C4-2B (cell line): ENCODE results near the gene MDC1.

Source experiments
- H3K27ac ChIP-seq: fragments of 450-650 bp; 2 replicates; pipeline ENCODE4 v1.5.1; 2017
- ZFX ChIP-seq: fragments of 450-650 bp; IDR thresholded peaks from 2 replicates; pipeline ENCODE4 v1.6.1; 2017
- TF ChIP-seq, protein P1 (sequence below): fragments of 450-650 bp; conservative IDR thresholded peaks from 2 replicates; pipeline ENCODE4 v1.5.1; 2017; ENCODE audit warnings: mild to moderate bottlenecking

Gene MDC1

DNA sequence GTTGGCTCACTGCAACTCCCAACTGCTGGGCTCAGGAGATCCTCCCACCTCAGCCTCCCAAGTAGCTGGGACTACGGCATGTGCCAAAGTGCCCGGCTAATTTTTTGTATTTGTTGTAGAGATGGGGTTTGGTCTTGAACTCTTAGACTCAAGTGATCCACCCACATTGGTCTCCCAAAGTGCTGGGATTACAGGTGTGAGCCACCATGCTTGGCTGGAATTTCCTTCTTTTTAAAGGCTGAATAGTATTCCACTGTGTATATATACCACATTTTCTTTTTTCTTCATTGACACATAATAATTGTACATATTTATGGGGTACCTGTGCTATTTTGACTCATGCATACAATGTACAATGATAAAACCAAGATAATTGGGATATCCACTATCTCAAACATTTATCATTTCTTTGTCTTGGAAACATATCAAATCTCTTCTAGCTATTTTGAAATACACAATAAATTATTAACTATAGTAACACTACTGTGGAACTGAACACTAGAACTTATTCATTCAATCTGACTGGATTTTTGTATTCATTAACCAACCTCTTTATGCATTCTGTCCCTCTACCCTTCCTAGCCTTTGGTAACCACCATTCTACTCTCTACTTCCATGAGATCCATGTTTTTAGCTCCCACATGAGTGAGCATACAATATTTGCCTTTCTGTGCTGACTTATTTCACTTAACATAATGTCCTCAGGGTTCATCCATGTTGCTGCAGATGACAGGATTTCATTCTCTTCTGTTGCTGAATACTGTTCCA is 7.8 kb downstream of the MDC1 start:
- no peak for TF ChIP-seq ZFX
- TF ChIP-seq, protein P1, sequence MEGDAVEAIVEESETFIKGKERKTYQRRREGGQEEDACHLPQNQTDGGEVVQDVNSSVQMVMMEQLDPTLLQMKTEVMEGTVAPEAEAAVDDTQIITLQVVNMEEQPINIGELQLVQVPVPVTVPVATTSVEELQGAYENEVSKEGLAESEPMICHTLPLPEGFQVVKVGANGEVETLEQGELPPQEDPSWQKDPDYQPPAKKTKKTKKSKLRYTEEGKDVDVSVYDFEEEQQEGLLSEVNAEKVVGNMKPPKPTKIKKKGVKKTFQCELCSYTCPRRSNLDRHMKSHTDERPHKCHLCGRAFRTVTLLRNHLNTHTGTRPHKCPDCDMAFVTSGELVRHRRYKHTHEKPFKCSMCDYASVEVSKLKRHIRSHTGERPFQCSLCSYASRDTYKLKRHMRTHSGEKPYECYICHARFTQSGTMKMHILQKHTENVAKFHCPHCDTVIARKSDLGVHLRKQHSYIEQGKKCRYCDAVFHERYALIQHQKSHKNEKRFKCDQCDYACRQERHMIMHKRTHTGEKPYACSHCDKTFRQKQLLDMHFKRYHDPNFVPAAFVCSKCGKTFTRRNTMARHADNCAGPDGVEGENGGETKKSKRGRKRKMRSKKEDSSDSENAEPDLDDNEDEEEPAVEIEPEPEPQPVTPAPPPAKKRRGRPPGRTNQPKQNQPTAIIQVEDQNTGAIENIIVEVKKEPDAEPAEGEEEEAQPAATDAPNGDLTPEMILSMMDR: no peak
- H3K27ac ChIP-seq: no peak overlapping the region

DNA sequence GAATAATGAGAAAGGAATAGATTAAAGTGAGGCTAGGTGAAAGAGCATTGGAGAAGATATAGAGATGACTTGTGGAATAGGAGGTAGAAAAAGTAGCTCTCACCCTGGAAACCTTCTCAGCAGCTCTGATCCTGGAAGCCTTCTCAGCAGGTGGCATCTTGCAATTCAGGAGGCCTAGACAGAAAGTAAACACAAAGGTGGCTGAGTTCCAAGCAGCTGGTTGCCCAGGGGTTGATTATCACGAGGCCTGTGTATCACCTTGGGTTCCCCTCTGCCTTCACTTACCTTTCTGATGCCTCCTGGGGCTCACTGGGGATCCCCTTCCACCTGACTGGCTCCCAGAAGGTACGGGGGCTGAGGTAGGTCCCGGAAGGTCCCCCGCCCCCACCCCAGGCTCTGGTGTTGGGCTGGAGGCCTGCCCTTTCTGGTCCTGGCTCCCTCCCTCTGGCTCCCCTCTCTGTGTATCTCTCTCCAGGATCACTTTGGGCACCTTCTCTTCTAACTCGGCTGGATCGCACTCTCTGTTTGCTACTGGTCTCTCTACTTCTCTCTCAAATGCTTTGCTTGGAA is 9.7 kb downstream of the MDC1 start:
- no peak for TF ChIP-seq ZFX
- TF ChIP-seq, protein P1: no peak
- H3K27ac ChIP-seq: no peak overlapping the region

DNA sequence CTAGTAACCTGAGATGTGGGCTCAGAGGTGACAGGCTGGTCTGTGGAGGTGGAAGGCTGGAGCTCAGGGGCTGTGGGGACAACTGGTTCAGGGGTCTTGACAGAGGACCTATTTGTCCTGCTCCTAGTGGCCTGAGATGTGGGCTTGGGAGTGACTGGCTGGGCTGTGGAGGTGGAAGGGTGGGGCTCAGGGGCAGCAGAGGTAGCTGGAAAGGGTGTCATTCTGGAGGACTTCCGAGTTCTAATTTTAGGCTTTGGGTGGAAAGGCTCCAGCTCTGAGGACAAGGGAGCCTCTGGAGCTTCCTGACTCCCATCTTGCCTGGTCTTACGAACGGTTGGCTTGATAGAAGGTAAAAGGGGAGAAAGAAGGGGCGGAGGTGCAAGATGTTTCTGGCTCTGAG is 11.5 kb downstream of the MDC1 start:
- TF ChIP-seq, protein P1: no peak
- no peak for TF ChIP-seq ZFX
- no peak overlapping the region for H3K27ac ChIP-seq

DNA sequence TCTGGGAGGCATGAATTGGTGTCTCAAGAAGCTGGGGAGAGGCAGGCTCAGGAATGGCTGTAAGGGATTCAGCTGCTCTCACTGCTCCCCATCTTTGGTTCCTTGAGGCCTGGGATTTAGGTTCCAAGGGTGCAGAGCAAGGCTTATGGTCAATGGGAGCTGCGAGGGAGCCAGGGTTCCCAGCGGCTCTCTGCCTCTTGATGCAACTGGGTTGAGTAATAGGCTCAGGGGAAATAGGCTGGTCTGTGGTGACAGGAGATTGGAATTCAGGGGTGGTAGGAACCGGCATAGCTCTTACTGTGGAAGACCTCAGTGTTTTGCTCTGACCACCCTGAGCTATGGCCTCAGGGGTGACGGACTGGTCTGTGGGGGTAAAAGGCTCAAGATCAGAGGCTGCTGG is 13.3 kb downstream of the MDC1 start:
- H3K27ac ChIP-seq: no peak overlapping the region
- TF ChIP-seq, protein P1: no peak
- TF ChIP-seq ZFX: no peak

DNA sequence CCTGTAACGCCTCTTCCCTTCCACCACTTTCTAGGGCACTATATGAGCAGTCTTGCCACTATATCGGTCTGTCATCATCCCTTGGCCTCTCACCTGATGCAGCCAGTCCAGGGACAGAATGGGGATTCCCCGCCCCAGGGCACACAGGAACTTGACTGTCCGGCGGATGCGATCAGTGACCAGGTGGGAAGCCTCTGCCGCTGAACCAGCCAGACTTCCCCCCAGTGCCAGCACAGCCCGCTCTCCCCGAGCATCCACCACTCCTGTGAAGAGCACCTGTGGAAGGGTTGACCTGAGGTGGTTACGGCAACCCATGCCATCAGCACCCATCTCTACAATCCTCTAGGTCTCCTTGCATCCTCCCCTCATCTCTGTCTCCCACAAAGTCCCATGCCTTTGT is 14.1 kb downstream of the MDC1 start:
- TF ChIP-seq, protein P1: no peak
- no peak for TF ChIP-seq ZFX
- H3K27ac ChIP-seq: no peak overlapping the region

DNA sequence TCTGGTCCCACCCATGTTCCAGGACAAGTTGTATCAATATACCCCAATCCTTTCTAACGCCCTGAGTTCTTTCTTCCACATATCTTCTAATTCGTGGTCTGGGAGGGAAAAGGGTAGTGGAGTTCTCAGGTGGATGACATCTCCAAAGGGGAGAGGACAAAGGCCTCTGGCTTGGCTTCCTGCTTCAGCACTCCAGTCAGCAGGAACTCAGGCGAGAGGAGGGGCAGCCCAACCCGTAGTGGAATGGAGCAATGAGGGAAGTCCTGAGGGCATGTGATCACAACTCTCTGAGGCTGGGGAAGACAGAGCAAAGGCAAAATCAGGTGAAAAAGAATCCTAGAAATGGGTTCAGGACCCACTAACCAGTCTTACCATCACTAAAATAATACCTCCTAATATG is 16.7 kb downstream of the MDC1 start:
- TF ChIP-seq, protein P1: no peak
- TF ChIP-seq ZFX: no peak

DNA sequence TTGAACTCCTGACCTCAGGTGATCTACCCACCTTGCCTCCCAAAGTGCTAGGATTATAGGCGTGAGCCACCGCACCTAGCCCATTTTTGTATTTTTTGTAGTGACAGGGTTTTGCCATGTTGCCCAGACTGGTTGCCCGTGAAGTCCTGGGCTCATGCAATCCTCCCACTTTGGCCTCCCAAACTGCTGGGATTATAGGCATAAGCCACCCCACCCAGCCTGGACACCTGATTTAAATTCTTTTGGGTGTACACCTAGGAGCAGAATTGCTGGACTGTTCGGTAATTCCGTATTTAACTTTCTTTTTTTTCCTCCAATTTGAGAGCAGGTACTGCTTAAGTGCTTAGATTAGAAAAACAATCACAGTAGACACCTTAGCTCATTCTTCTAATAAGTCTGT is 20.6 kb downstream of the MDC1 start:
- H3K27ac ChIP-seq: no peak overlapping the region
- TF ChIP-seq, protein P1: no peak
- no peak for TF ChIP-seq ZFX

More for the DNA sequence above, 16.7 kb downstream of the MDC1 start:
- H3K27ac ChIP-seq: no peak overlapping the region
